GM12878 (cell line): ENCODE measurements around the gene C4orf51. TPM values are rescaled to one million over a fixed set of nuclear protein-coding genes. Genes with fewer than 3 reads are reported as not detected.

Experiments
- ATAC-seq: fragments of 200-7000 bp; cut with Tn5 transposase; 3 replicates; pipeline ENCODE4 v1.9.1; 2020; ENCODE audit warnings: mild to moderate bottlenecking, moderate library complexity
- BruUV-seq: library from RNA; stranded (reverse); fragments of 400-500 nt; replicated peaks from 2 replicates; lab custom pipeline; 2021; lab: Mats Ljungman, UMichigan
- CTCF ChIA-PET: fragments of 300-600 bp; sonication (Branson Sonifier 250); formaldehyde crosslinking; extraction: SDS; loops from one replicate; lab custom pipeline; 2021; ENCODE audit warnings: inconsistent platforms; lab: Yijun Ruan, JAX
- POLR2A ChIA-PET: fragments of 350-600 bp; formaldehyde crosslinking; extraction: SDS; loops from one replicate; lab custom pipeline; 2021; ENCODE audit warnings: inconsistent platforms; lab: Charles Lee
- RAD21 ChIA-PET: fragments of 300-600 bp; sonication (Branson Sonifier 250); formaldehyde crosslinking; loops from one replicate; lab custom pipeline; 2023; ENCODE audit warnings: antibody characterized with exemption; ENCODE audit not compliant: unreplicated experiment; lab: Charles Lee
- SMC1A ChIA-PET: fragments of 300-600 bp; sonication (Branson Sonifier 250); formaldehyde crosslinking; loops from one replicate; lab custom pipeline; 2023; ENCODE audit not compliant: unreplicated experiment, uncharacterized antibody; lab: Charles Lee
- DNase-seq: peaks from one replicate; pipeline ENCODE4 v3.0.0-alpha.2; 2011; ENCODE audit warnings: low read depth, low spot score
- FAIRE-seq: peaks from 3 replicates; lab custom pipeline; 2011; peaks lifted over from hg19 to GRCh38; lab: Jason Lieb, UNC
- H2AFZ ChIP-seq: 2 replicates; pipeline ENCODE4 v1.6.0; 2011; ENCODE audit warnings: low read depth, low read length, control low read depth; ENCODE audit not compliant: control insufficient read depth
- H3K27ac ChIP-seq: 2 replicates; pipeline ENCODE4 v1.5.1; 2011; ENCODE audit warnings: control low read depth; ENCODE audit not compliant: control insufficient read depth, insufficient read depth
- H3K27me3 ChIP-seq, 2 experiments: replicated peaks in 1 of 2; 2 replicates each; pipeline versions ENCODE4 v1.6.0 to v1.6.1; 2011; ENCODE audit warnings: low read length in 1 of 2; ENCODE audit not compliant: control insufficient read depth in 2 of 2, insufficient read depth in 2 of 2
- H3K36me3 ChIP-seq, 2 experiments: 2 replicates each; pipeline ENCODE4 v1.5.1; 2011; ENCODE audit warnings: low read length in 1 of 2; ENCODE audit not compliant: control insufficient read depth in 2 of 2, insufficient read depth in 2 of 2
- H3K4me1 ChIP-seq: 2 replicates; pipeline ENCODE4 v1.6.1; 2011; ENCODE audit warnings: mild to moderate bottlenecking, low read length, moderate library complexity, mixed read lengths; ENCODE audit not compliant: control insufficient read depth, insufficient read depth
- H3K4me2 ChIP-seq: 2 replicates; pipeline ENCODE4 v1.6.0; 2011; ENCODE audit warnings: control low read depth; ENCODE audit not compliant: control insufficient read depth, insufficient read depth
- H3K4me3 ChIP-seq: fragments of 200-600 bp; sonication (generic); 2 replicates; pipeline ENCODE4 v1.5.1; 2016
- H3K79me2 ChIP-seq: 2 replicates; pipeline ENCODE4 v1.6.0; 2011; ENCODE audit warnings: low read length; ENCODE audit not compliant: control insufficient read depth, insufficient read depth
- H3K9ac ChIP-seq: 2 replicates; pipeline ENCODE4 v1.8.0; 2011; ENCODE audit warnings: low read length, control low read depth, mixed read lengths; ENCODE audit not compliant: control insufficient read depth, insufficient read depth
- H3K9me3 ChIP-seq: replicated peaks from 3 replicates; pipeline ENCODE4 v1.5.1; 2011; ENCODE audit warnings: mild to moderate bottlenecking, low read length; ENCODE audit not compliant: control insufficient read depth, insufficient read depth
- H4K20me1 ChIP-seq: 2 replicates; pipeline ENCODE4 v1.6.0; 2011; ENCODE audit not compliant: control insufficient read depth, insufficient read depth
- BCL3 ChIP-seq: IDR thresholded peaks from 2 replicates; pipeline ENCODE4 v1.6.1; 2011; ENCODE audit warnings: borderline replicate concordance, low read depth, mild to moderate bottlenecking, moderate library complexity, low read length; ENCODE audit not compliant: insufficient read depth, poor library complexity, severe bottlenecking
- CBFB ChIP-seq: IDR thresholded peaks from 2 replicates; pipeline ENCODE4 v1.6.1; 2016; ENCODE audit warnings: antibody characterized with exemption, low read depth
- FOXK2 ChIP-seq: fragments of 450-650 bp; IDR thresholded peaks from 2 replicates; pipeline ENCODE4 v1.6.1; 2017; ENCODE audit warnings: mild to moderate bottlenecking, moderate library complexity
- MTA3 ChIP-seq: IDR thresholded peaks from 2 replicates; pipeline ENCODE4 v1.6.1; 2012; ENCODE audit warnings: low read length, inconsistent platforms, borderline replicate concordance
- MXI1 ChIP-seq: fragments of 150-350 bp; IDR thresholded peaks from 2 replicates; pipeline ENCODE4 v1.6.1; 2011; ENCODE audit warnings: low read depth, mild to moderate bottlenecking, inconsistent platforms, low read length, improper control_type of control experiment
- NBN ChIP-seq: fragments of 450-650 bp; IDR thresholded peaks from 2 replicates; pipeline ENCODE4 v1.6.1; 2016
- POU2F2 ChIP-seq: IDR thresholded peaks from 3 replicates; pipeline ENCODE4 v1.6.1; 2011; ENCODE audit warnings: low read depth, mild to moderate bottlenecking, low read length, borderline replicate concordance
- SIN3A ChIP-seq: IDR thresholded peaks from 2 replicates; pipeline ENCODE4 v1.6.1; 2012; ENCODE audit warnings: low read depth, low read length, improper control_type of control experiment
- SREBF1 ChIP-seq: IDR thresholded peaks from 2 replicates; pipeline ENCODE4 v1.6.1; 2012; ENCODE audit warnings: mild to moderate bottlenecking, low read length
- STAT1 ChIP-seq: fragments of 450-650 bp; conservative IDR thresholded peaks from 2 replicates; pipeline ENCODE4 v1.6.1; 2014; ENCODE audit warnings: antibody characterized with exemption, mild to moderate bottlenecking
- ZBTB40 ChIP-seq: fragments of 450-650 bp; IDR thresholded peaks from 2 replicates; pipeline ENCODE4 v1.6.1; 2016; ENCODE audit warnings: mild to moderate bottlenecking, moderate library complexity, borderline replicate concordance
- ZNF207 ChIP-seq: fragments of 450-650 bp; IDR thresholded peaks from 2 replicates; pipeline ENCODE4 v1.6.1; 2014; ENCODE audit warnings: antibody characterized with exemption, mild to moderate bottlenecking, borderline replicate concordance
- ZNF24 ChIP-seq: fragments of 450-650 bp; IDR thresholded peaks from 2 replicates; pipeline ENCODE4 v1.6.1; 2017; ENCODE audit warnings: antibody characterized with exemption, mild to moderate bottlenecking
- WGBS: methylation state at CpG from one replicate; pipeline ENCODE4 v1.1.6; 2016; ENCODE audit warnings: low lambda C conversion rate; ENCODE audit not compliant: insufficient replicate concordance, insufficient coverage; ENCODE audit errors: missing lambda C conversion rate; 5-methylcytosine and 5-hydroxymethylcytosine counted together
- in situ Hi-C: fragments of 300-500 bp; cut with MboI; formaldehyde crosslinking; loops from 9 replicates; pipeline ENCODE4 v1.14.3; 2018; ENCODE audit warnings: mixed read lengths
- intact Hi-C: fragments of 100-400 bp; cut with micrococcal nuclease; formaldehyde crosslinking; loops from one replicate; pipeline ENCODE4 v1.14.2; 2022; ENCODE audit not compliant: unreplicated experiment
- polyA plus RNA-seq, 11 experiments: library from polyadenylated mRNA; depleted of rRNA in 4 of 11; unstranded in 6 of 11; stranded (reverse) in 5 of 11; fragments of >200 nt; fragmentation: Nextera tagmentation in 4 of 11; fragmentation: Illumina TruSeq in 1 of 11; extraction: Ambion mirVana in 4 of 11; extraction: Trizol in 1 of 11; gene quantifications; 1 replicate in 1 of 11; 2 replicates in 10 of 11; pipeline versions ENCODE4 v1.2.1 to v1.2.3, GENCODE V29; 2011 to 2016; ENCODE audit warnings: inconsistent platforms in 2 of 11, missing spikeins in 2 of 11, low read depth in 1 of 11
- total RNA-seq, 4 experiments: library from RNA; depleted of rRNA in 3 of 4; stranded (reverse); fragments of >200 nt in 3 of 4; fragmentation: Illumina TruSeq in 1 of 4; extraction: Trizol in 1 of 4; gene quantifications; 2 replicates each; pipeline versions ENCODE4 v1.2.1 to v1.2.3, GENCODE V29; 2013 to 2021

C4orf51 gene
- total and polyA plus RNA-seq, 10 of the 15 experiments (the other 5 are each of a cell fraction or from before 2014, with no cell fraction given) = not detected

- no peak for TF ChIP-seq MXI1
- TF ChIP-seq, all 136 proteins: peak for 0
Measured at GRCh38 chr4:145770124-145770523, 90.2 kb downstream of the C4orf51 start (continued).

DNA sequence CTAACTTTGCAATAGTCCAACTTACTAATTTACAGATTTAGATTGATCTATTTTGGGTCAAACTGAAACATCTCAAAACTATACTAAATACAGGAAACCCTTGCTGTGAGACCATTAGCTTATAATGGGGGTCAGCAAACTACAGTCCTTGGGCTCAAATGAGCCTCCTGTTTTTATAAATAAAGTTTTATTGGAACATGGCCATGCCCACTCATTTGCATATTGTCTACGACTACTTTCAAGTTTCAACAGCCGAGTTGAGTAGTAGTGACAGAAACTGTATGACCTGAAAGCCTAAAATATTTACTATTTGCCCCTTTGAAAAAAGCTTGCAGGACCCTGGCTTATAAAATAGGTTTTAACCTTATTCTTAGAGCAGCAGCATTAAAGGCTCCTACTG, 92.4 kb downstream of the C4orf51 start:
- Histone ChIP-seq H3K9ac (no peak overlapping the region), H3K27ac (peak overlapping the region; percentile 40; the same call in 1 of the 2 replicates), H3K4me3 (no peak overlapping the region), H3K79me2 (no peaks in the 10 kb centered on the region), H3K9me3 (peaks cover 4% of the 10 kb centered on the region; the same call in 2 of the 3 replicates), H2AFZ (no peak overlapping the region), H4K20me1 (no peaks in the 10 kb centered on the region), H3K36me3 (peaks cover 11 to 13% of the 10 kb centered on the region in 2 experiments), H3K27me3 (no peaks in the 10 kb centered on the region), H3K4me2 (no peak overlapping the region), H3K4me1 (peaks cover 35% of the 10 kb centered on the region)
- intact Hi-C loops = no loop called here
- FAIRE-seq (no peak), DNase-seq (no peak), ATAC-seq (no peak)
- ChIA-PET SMC1A (interaction anchor here (1.0 to 1.5 kb wide), 2 partner anchors 46 to 146 kb away, joined by 3 to 6 read pairs; no protein-coding TSS in a partner anchor), POLR2A (interaction anchor here (0.5 kb wide), 1 partner anchor 164 kb away, joined by 3 read pairs; no protein-coding TSS in a partner anchor), RAD21 (interaction anchor here (0.8 kb wide), 1 partner anchor 159 kb away, joined by 3 read pairs; no protein-coding TSS in a partner anchor), CTCF (interaction anchor here (1.2 kb wide), 1 partner anchor 23 kb away, joined by 3 read pairs; no protein-coding TSS in a partner anchor)
- 36% methylated on average over 2 of the region's 2 CpGs for WGBS
- BruUV-seq = no TSS peak
- no peak for TF ChIP-seq ZNF207
- TF ChIP-seq STAT1 = no peak
- TF ChIP-seq BCL3 = no peak
- peak; percentile 92 for TF ChIP-seq ZBTB40
- no peak for TF ChIP-seq CBFB
- TF ChIP-seq ZNF24 = no peak
- no peak for TF ChIP-seq SREBF1
- no peak for TF ChIP-seq MTA3
- TF ChIP-seq POU2F2 = peak; percentile 81; the same call in 2 of the 3 replicates
- no peak for TF ChIP-seq FOXK2
- TF ChIP-seq NBN = no peak
- TF ChIP-seq SIN3A = no peak
- in situ Hi-C loops = no loop called here
